HG03066 (cell line): ENCODE results near the gene THAP7.
"Not testable (repeated sequence)": the region's sequence is repeated elsewhere in the genome, so short reads cannot be mapped to it uniquely, and the experiment has no call there.

Experiments used
- ATAC-seq: cut with Tn5 transposase; IDR thresholded peaks from one replicate; pipeline ENCODE4 v1.9.1; 2021; ENCODE audit warnings: low read depth; ENCODE audit not compliant: unreplicated experiment

Gene THAP7

DNA sequence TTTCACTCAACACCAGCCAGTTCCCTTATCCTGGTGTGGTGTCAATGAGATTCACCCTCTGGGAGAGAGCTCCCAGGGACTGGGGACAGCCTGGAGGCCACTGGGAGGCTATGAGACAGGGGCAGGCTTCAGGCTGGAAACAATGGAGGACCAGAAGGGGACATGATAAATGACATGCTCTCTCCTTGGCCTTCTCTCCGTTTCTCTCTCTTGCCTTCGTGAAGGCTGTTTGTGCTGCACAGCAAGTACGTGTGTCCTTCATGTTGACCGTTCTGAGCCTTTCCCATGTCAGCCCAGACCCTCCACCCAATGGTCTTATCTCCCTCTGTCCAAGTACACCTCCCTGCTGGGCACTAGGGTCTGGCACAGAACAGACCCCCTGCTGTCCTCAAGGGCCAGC lies 21.4 kb downstream of the THAP7 start:
- no peak for ATAC-seq

- no peak for ATAC-seq
Measured at GRCh38 chr22:20979940-20980453, 21.9 kb downstream of the THAP7 start.

DNA sequence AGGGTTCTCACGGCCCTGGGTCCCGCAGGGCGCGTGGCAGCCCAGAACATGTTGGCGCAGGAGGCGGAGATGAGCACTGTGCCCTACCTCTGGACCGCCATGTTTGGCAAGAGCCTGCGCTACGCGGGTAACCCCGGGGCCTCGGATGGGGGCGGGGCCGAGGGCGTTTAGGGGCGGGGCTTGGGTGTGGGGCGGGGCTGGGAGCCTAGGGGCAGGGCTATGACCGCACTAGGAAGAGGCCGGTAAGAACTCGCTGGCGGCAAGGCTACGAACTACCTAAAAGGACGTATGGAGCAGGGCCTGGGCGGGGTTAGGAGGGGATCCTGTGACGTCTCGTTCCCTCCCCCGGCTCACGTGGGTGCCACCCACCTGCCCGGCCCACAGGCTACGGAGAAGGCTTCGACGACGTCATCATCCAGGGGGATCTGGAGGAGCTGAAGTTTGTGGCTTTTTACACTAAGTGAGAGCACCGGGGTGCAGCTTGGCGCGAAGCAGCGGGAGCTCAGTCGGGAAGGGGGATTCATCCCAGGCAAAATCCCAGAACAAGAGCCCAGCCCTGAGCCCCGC lies 22.6 kb downstream of the THAP7 start:
- no peak for ATAC-seq

DNA sequence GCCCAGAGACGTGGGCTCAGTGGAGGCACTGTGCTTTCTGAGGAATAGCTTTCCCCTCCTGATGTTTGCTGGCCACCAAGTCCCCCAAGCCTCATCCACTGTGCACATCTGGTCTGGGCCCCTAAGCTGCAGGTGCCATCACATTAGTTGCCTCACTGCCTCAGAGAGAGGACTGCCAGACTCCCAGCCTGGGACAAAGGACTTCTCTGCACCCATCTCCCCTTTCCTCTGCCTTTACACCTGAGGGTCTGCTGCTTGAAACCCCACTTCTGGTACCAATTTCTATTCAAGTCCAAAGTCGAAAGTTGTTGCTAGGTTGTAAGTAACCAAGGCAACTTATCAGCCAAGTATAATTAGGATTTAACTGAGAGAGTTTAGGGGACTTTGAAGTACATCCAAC lies 23.5 kb downstream of the THAP7 start:
- ATAC-seq: no peak

DNA sequence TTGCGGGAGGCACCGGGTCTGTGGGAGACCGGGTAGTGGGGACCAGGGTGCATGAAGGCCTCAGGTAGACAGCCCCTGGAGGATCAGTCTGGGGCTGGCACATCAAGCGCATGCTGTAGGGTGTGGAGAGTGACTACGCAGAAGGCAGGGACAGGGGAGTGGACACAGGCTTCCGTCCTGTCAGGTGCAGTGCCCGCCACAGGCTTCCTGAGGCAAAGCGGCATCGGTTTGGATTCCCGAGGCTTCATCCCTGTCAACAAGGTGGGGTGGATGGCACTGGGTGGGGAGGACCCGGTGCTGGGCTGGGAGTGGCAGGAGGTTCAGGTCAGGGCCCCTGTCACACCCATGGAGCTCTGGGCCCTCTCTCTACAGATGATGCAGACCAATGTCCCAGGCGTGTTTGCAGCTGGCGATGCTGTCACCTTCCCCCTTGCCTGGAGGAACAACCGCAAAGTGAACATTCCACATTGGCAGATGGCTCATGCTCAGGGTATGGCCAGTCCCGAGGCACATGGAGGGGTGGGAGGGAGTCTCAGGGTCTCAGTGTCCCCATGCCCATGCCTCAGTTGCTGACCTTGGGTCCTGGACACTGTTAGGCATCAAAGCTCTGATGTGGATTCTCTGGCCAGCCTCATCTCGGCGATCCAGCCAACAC lies 24.3 kb downstream of the THAP7 start:
- ATAC-seq: no peak

- no peak for ATAC-seq
Measured at GRCh38 chr22:20977019-20977418, 24.9 kb downstream of the THAP7 start.

DNA sequence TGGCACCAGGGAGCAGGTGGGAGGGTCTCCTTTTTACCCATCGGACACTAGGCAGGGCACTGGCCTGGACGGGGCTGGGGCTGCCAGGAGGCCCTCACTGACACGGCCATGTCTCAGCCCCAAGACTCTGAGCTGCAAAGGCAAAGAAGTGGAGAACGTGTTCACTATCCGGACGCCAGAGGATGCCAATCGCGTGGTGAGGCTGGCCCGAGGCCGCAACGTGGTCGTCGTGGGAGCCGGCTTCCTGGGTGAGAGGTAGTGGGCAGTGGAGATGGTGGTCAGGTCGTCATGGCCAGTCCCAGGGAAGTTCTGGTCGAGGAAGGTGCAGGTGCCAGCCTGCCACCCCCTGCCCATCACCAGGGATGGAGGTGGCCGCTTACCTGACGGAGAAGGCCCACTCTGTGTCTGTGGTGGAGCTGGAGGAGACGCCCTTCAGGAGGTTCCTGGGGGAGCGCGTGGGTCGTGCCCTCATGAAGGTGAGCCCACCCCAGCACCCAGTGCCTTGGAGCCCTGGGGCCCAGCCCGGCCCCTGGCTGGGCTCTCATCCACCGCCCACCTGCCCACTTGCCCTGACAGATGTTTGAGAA lies 25.5 kb downstream of the THAP7 start:
- ATAC-seq: no peak

GRCh38 chr22:20975541-20976290 lies 26.2 kb downstream of the THAP7 start:
- ATAC-seq: no peak

- no peak for ATAC-seq
Measured at GRCh38 chr22:20974336-20974955, 27.5 kb downstream of the THAP7 start.

- ATAC-seq: no peak
Measured at GRCh38 chr22:20973634-20974286, 28.2 kb downstream of the THAP7 start.

- no peak for ATAC-seq
Measured at GRCh38 chr22:20972933-20973577, 28.9 kb downstream of the THAP7 start.

DNA sequence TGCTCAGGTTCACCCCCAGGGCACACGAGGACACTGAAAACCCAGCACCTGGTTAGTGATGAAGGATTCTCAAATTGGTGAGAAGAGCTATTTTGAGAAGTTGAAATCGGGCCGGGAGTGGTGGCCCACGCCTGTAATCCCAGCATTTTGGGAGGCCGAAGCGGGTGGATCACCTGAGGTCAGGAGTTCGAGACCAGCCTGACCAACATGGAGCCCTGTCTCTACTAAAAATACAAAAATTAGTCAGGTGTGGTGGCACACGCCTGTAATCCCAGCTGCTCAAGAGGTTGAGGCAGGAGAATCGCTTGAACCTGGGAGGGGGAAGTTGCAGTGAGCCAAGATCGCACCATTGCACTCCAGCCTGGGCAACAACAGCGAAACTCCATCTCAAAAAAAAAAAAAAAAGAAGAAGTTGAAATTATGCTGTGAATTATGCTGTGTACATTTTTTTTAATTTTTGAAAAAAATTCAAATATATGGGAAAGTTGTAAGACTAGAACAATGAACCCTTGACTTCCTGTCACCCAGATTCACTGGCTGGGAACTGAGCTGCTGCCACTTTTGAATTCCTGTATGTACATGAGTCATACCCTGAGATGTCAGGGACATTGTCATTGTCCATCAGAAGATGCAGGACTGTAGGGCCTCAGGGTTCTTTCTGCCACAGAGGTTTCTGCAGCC lies 29.8 kb downstream of the THAP7 start:
- not testable (repeated sequence) for ATAC-seq

GRCh38 chr22:20970939-20971657 lies 30.8 kb downstream of the THAP7 start:
- ATAC-seq: no peak

GRCh38 chr22:20968281-20968977 lies 33.5 kb downstream of the THAP7 start:
- no peak for ATAC-seq

DNA sequence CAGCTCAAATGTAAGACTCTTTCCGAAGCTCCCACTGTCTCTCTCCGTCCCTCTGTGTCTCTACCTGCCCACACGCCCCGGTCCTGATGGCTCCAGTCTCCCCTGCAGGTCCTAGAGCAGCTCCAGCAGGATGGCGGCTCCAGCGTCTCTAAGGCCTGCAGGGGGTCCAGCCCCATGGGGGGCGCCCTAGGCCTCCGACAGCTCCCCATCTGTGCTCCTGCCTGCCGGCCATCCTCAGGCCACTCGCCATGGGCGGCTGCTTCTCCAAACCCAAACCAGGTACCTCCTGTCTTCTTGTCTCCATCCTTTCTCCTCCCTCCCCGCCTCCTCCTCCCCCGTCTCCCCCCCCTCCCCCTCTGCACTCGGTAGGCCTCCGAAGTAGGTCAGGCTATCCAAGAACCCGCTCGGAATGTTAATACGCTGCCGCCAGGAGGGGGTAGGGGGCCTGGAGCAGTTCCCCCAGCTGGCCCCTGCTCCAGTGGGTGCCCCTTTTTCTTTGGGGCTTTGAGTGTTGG lies 34.2 kb downstream of the THAP7 start:
- ATAC-seq: no peak

- no peak for ATAC-seq
Measured at GRCh38 chr22:20966883-20967696, 34.8 kb downstream of the THAP7 start, which contains the start of gene AIFM3. TSS of gene AIFM3 (plus strand) at chr22:20967255. CDS start at chr22:20967945, 690 bp downstream.
